Activated CD4-positive, alpha-beta T cell treated with anti-CD3 and anti-CD28 coated beads for 36 hours (primary cell): Measurements from ENCODE around the gene IL1RAPL1. TPM values are rescaled to one million over a fixed set of nuclear protein-coding genes. Genes with fewer than 3 reads are reported as not detected.

Source experiments
- ATAC-seq: fragments of 200-7000 bp; cut with Tn5 transposase; one replicate; pipeline ENCODE4 v1.10.0; 2021; ENCODE audit warnings: mild to moderate bottlenecking, moderate library complexity
- CTCF ChIA-PET: fragments of 350-600 bp; sonication (Branson Sonifier 250); formaldehyde crosslinking; loops from one replicate; lab custom pipeline; 2021; ENCODE audit warnings: antibody characterized with exemption; lab: Charles Lee
- POLR2A ChIA-PET: fragments of 350-600 bp; sonication (Branson Sonifier 250); formaldehyde crosslinking; loops from one replicate; lab custom pipeline; 2021; ENCODE audit warnings: antibody characterized with exemption, inconsistent platforms; lab: Charles Lee
- DNase-seq: peaks from one replicate; pipeline ENCODE4 v3.0.0-alpha.2; 2020
- H3K27ac Mint-ChIP-seq: one replicate; pipeline ENCODE4 v1.8.0; 2021; ENCODE audit warnings: mixed read lengths
- H3K27me3 Mint-ChIP-seq: one replicate; pipeline ENCODE4 v1.8.0; 2021; ENCODE audit warnings: mixed read lengths
- H3K36me3 Mint-ChIP-seq: one replicate; pipeline ENCODE4 v1.8.0; 2021; ENCODE audit warnings: low read depth, mixed read lengths
- H3K4me1 Mint-ChIP-seq: one replicate; pipeline ENCODE4 v1.8.0; 2021; ENCODE audit warnings: mixed read lengths
- H3K4me3 Mint-ChIP-seq: one replicate; pipeline ENCODE4 v1.8.0; 2021; ENCODE audit warnings: mild to moderate bottlenecking, moderate library complexity, mixed read lengths
- H3K9me3 Mint-ChIP-seq: one replicate; pipeline ENCODE4 v1.8.0; 2021; ENCODE audit warnings: low read depth, mixed read lengths
- intact Hi-C, 2 experiments: fragments of 100-400 bp; cut with DNase I in 1 of 2; cut with micrococcal nuclease in 1 of 2; formaldehyde crosslinking; loops; one replicate each; pipeline versions ENCODE4 v1.14.2 to v1.15.1; 2022 to 2024; cut with DNase I, micrococcal nuclease
- total RNA-seq, 2 experiments: library from RNA; stranded (reverse); gene quantifications; one replicate each; pipeline ENCODE4 v1.2.3, GENCODE V29; 2021

IL1RAPL1 gene
- total RNA-seq, 2 experiments from 2014 or later: not detected

DNA sequence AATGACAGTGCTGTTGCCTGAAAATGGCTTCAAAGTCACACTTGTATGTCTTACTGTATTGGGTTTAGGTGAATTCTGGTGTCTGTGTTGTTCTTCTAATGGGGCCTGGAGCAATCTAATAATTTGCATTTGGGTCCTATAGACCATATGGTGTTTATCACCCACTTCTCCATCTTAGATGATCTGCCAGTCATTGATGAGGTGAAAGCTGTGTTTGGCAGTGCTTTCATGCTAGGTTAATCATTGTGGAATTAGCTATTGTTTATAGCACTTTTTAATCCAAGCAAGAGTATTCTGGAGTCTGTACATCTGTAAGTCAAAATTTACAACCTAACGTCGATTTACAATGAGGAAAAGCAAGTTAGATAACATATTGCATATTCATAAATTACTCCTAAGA, 1055.9 kb downstream of the IL1RAPL1 start:
- no peaks in the 10 kb centered on the region for H3K4me1 Mint-ChIP-seq
- no peak for ATAC-seq

DNA sequence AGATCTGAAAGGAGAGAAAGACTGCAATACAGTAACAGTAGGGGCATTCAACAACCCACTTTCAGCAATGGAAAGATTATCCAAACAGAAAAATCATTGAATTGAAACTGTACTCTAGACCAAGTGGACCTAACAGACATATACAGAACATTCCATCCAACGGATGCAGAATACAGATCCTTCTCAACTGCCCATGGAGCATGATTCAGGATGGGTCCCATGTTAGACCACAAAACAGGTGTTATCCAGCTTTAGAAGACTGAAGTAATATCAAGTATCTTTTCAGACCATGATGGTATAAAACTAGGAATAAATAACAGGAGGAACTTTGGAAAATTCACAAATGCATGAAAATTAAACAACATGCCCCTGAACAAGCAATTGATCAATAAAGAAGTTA, 1060.9 kb downstream of the IL1RAPL1 start:
- H3K4me1 Mint-ChIP-seq: no peaks in the 10 kb centered on the region
- POLR2A ChIA-PET: no interaction called here

More for the DNA sequence above, 1055.9 kb downstream of the IL1RAPL1 start:
- H3K9me3 Mint-ChIP-seq: peaks cover 3% of the 10 kb centered on the region
- intact Hi-C loops: no loop called here
- H3K27me3 Mint-ChIP-seq: no peaks in the 10 kb centered on the region
- DNase-seq: no peak
- ChIA-PET CTCF (no interaction called here), POLR2A (no interaction called here)
- H3K36me3 Mint-ChIP-seq: no peaks in the 10 kb centered on the region
- H3K27ac Mint-ChIP-seq: no peak overlapping the region
- H3K4me3 Mint-ChIP-seq: no peak overlapping the region

DNA sequence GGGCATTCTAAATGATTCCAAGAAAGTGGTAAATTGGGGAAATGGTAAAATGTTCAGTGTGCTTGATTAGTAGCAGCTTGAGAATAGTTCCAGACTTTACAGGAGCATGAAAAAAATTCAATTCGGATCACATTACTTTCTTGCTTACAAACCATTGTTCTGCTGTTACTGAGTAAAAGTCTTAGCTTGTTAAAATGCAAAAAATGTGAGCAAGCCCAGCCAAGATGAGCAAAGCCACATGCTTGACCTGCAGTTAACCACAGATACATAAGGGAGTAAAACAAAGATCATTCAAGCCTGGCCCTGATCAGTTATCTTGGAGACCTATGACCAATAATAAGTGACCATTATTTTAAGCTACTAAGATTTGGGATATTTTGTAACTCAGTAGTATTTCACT, 1065.2 kb downstream of the IL1RAPL1 start:
- POLR2A ChIA-PET: no interaction called here
- Mint-ChIP-seq H3K4me1 (no peaks in the 10 kb centered on the region), H3K27ac (no peak overlapping the region), H3K4me3 (no peak overlapping the region), H3K9me3 (no peaks in the 10 kb centered on the region), H3K36me3 (no peaks in the 10 kb centered on the region), H3K27me3 (no peaks in the 10 kb centered on the region)
- CTCF ChIA-PET: no interaction called here
- DNase-seq (no peak), ATAC-seq (no peak)
- intact Hi-C loops: no loop called here

More for the DNA sequence above, 1060.9 kb downstream of the IL1RAPL1 start:
- H3K9me3 Mint-ChIP-seq: no peaks in the 10 kb centered on the region
- no peaks in the 10 kb centered on the region for H3K36me3 Mint-ChIP-seq
- intact Hi-C loops: no loop called here
- CTCF ChIA-PET: no interaction called here
- ATAC-seq (no peak), DNase-seq (no peak)
- H3K4me3 Mint-ChIP-seq: no peak overlapping the region
- no peak overlapping the region for H3K27ac Mint-ChIP-seq
- no peaks in the 10 kb centered on the region for H3K27me3 Mint-ChIP-seq

DNA sequence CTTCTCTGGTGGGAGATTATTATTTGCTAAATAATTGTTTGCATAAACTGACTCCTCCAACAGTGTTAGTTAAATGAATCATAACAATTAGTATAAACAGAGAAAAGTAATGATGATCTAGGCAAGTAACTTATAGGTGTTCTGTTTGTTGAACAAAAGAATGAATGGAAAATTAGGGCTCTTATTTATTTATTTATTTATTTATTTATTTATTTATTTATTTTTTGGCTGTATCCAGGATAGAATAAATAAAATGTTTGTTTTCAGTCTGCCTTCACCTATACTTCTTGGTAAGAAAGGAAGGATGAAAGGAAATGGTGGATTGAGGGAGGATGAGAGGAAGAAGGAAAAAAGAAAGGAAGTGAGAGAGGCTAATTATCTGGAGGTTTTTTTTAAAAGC, 1066.5 kb downstream of the IL1RAPL1 start:
- no peak for DNase-seq
- ChIA-PET POLR2A (no interaction called here), CTCF (no interaction called here)
- intact Hi-C loops: no loop called here
- no peaks in the 10 kb centered on the region for H3K36me3 Mint-ChIP-seq
- no peak overlapping the region for H3K4me3 Mint-ChIP-seq
- H3K4me1 Mint-ChIP-seq: no peaks in the 10 kb centered on the region
- no peaks in the 10 kb centered on the region for H3K9me3 Mint-ChIP-seq
- no peak for ATAC-seq
- H3K27me3 Mint-ChIP-seq: no peaks in the 10 kb centered on the region
- no peak overlapping the region for H3K27ac Mint-ChIP-seq

DNA sequence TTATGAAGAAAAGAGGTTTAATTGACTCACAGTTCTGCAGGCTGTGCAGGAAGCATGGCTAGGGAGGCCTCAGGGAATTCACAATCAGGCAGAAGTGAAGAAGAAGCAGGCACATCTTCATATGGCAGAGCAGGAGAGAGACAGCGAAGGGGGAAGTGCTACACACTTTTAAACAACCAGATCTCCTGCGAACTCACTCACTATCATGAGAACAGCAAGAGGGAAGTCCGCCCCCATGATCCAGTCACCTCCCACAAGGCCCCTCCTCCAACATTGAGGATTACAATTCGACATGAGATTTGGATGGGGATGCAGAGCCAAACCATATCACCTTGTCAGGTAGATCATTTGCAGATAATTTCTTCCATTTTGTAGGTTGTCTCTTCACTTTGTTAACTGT, 1072.7 kb downstream of the IL1RAPL1 start:
- Mint-ChIP-seq H3K9me3 (no peaks in the 10 kb centered on the region), H3K27ac (no peak overlapping the region), H3K36me3 (no peaks in the 10 kb centered on the region), H3K27me3 (no peaks in the 10 kb centered on the region), H3K4me1 (no peaks in the 10 kb centered on the region), H3K4me3 (no peak overlapping the region)
- ChIA-PET CTCF (no interaction called here), POLR2A (no interaction called here)
- ATAC-seq (no peak), DNase-seq (no peak)
- intact Hi-C loops: no loop called here

DNA sequence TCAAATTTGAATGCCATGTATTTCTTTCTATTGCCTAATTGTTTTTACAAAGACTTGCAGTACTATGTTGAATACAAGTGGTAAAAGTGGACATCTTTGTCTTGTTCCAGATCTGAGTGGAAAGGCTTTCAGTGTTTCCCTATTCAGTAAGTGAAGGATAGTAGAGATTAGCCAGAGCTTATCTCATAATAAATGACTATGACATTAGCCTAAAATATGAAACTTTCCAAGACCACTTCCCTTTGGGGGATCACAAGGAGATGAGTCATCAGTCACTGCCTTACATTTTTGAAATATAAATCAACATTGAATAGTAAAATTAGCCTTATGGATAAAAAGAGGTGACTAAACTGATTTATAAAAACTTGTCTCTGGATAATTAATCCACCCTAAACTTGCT, 1074.0 kb downstream of the IL1RAPL1 start:
- POLR2A ChIA-PET: no interaction called here
- Mint-ChIP-seq H3K27me3 (no peaks in the 10 kb centered on the region), H3K4me1 (no peaks in the 10 kb centered on the region), H3K9me3 (no peaks in the 10 kb centered on the region), H3K27ac (no peak overlapping the region), H3K4me3 (no peak overlapping the region), H3K36me3 (no peaks in the 10 kb centered on the region)
- no peak for DNase-seq
- CTCF ChIA-PET: no interaction called here
- no peak for ATAC-seq
- intact Hi-C loops: no loop called here

DNA sequence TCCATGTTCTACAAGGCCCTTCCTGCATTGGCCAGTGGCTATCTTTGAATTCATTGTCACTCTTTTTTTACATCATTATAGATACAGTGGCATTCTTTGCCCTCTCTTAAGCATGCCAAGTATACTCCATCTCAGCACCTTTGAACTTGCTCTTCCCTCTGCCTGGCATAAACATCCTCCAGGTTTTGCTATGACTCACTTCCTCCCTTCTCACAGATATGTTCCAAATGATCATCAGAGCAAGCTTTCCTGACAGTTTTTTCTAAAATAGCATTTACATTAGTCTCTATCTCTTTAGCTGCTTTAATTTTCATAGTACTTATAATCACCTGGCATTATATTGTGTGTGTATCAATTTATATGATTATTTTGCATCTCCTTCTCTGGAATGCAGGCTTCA, 1074.9 kb downstream of the IL1RAPL1 start:
- H3K27me3 Mint-ChIP-seq: no peaks in the 10 kb centered on the region
- intact Hi-C loops: no loop called here
- H3K4me3 Mint-ChIP-seq: no peak overlapping the region
- H3K9me3 Mint-ChIP-seq: no peaks in the 10 kb centered on the region
- DNase-seq (no peak), ATAC-seq (no peak)
- no peaks in the 10 kb centered on the region for H3K4me1 Mint-ChIP-seq
- H3K36me3 Mint-ChIP-seq: no peaks in the 10 kb centered on the region
- no peak overlapping the region for H3K27ac Mint-ChIP-seq
- POLR2A ChIA-PET: no interaction called here
- CTCF ChIA-PET: no interaction called here

DNA sequence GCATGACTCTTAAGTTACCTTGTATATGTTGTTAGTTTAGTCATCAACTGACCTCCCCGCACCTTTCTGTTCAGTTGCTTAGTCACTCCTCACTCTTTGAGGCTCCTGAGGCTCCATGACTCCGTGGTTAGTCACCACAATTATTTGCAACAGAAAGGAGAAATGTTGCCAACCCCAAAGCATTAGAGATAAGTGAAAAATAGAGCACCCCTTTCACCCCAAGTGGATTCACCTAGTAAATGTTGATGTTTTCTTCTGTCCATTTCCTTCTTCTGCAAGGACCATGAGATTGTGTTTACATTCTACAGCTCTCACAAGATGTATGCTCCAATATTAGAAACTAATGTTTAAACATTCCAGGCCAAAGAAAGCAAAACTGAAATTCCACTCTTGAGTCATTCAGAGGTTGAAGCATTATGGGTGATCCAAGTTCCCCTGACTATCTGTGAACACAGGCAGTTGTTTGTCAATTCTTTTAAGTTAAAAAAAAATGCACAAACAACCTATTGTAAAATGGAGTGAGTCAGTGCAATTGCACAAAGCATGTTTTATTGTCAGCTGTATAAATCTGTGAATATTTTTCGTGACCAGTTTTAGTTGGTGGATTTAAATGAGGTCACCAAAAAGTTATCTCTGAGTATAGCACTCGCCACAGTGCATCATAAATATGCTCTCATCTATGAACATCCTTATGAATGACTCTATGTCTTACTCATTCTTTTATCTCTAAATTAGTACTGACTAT, 1075.7 kb downstream of the IL1RAPL1 start:
- peaks cover 2% of the 10 kb centered on the region for H3K9me3 Mint-ChIP-seq
- H3K27me3 Mint-ChIP-seq: no peaks in the 10 kb centered on the region
- H3K4me1 Mint-ChIP-seq: no peaks in the 10 kb centered on the region
- no peak for DNase-seq
- no peaks in the 10 kb centered on the region for H3K36me3 Mint-ChIP-seq
- intact Hi-C loops: no loop called here
- H3K4me3 Mint-ChIP-seq: no peak overlapping the region
- POLR2A ChIA-PET: no interaction called here
- CTCF ChIA-PET: no interaction called here
- ATAC-seq: no peak
- H3K27ac Mint-ChIP-seq: no peak overlapping the region

DNA sequence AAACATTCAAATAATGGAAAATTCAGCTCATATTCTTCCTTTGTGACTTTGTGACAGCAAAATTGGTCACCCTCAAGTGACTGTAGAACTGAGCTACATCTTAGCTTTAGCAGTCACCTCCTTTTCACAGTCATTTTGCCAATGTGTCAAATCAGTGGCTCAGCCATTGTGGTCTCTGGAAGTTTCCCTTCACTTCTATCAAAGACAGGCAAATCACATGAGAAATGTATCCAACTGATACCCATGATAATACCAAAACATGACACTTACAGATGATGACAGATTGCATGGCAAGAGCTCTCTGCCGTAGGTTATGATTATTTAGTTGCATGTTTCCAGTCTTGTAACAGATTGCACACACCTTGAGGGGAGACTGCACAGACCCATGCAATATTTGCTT, 1078.3 kb downstream of the IL1RAPL1 start:
- Mint-ChIP-seq H3K27me3 (no peaks in the 10 kb centered on the region), H3K36me3 (no peaks in the 10 kb centered on the region), H3K9me3 (peaks cover 2% of the 10 kb centered on the region), H3K27ac (no peak overlapping the region), H3K4me3 (no peak overlapping the region), H3K4me1 (no peaks in the 10 kb centered on the region)
- intact Hi-C loops: no loop called here
- ChIA-PET CTCF (no interaction called here), POLR2A (no interaction called here)
- ATAC-seq: no peak
- DNase-seq: no peak

DNA sequence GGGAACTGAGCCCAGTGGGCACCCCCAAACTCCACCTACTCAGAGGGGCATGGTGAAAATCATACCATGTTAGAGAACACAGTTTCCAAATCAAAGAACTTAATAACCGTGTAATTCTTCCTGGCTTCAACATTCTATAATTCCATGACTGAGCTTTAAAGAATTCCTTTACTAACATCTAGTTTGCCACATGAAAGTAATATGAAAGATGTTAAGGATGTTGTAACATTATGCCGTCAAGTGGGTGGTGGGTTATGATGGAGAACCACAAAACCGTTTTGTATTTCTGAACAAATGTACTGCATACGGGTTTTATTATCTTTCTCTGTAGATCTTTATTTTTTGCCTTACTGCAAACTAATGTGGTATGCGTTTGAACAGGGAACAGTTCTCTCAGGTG, 1079.1 kb downstream of the IL1RAPL1 start:
- Mint-ChIP-seq H3K36me3 (no peaks in the 10 kb centered on the region), H3K27ac (no peak overlapping the region), H3K9me3 (peaks cover 2% of the 10 kb centered on the region), H3K4me3 (no peak overlapping the region), H3K4me1 (no peaks in the 10 kb centered on the region), H3K27me3 (no peaks in the 10 kb centered on the region)
- no peak for ATAC-seq
- intact Hi-C loops: no loop called here
- DNase-seq: no peak
- ChIA-PET POLR2A (no interaction called here), CTCF (no interaction called here)

DNA sequence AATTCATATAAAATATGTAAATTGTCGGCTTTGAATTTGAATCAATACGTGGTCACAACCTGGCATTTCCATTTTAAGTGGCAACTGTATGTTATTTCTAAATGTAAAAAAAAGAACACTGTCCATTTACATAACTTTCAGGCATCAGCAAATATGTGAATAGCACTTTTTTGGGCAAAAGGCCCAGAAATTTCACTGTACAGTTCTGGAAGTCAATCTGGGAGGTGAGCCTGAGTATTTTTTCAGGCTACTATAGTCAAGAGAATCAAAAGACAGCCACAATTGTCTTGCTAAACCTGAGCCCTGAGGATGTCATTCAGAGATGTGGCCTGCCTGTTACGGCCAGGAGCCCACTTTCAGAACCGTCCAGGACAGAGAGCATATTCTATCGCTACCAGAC, 1084.2 kb downstream of the IL1RAPL1 start:
- POLR2A ChIA-PET: no interaction called here
- H3K4me1 Mint-ChIP-seq: no peaks in the 10 kb centered on the region
- no peak overlapping the region for H3K4me3 Mint-ChIP-seq
- DNase-seq (no peak), ATAC-seq (no peak)
- intact Hi-C loops: no loop called here
- H3K9me3 Mint-ChIP-seq: peaks cover 2% of the 10 kb centered on the region
- no peaks in the 10 kb centered on the region for H3K27me3 Mint-ChIP-seq
- CTCF ChIA-PET: no interaction called here
- no peak overlapping the region for H3K27ac Mint-ChIP-seq
- H3K36me3 Mint-ChIP-seq: no peaks in the 10 kb centered on the region

DNA sequence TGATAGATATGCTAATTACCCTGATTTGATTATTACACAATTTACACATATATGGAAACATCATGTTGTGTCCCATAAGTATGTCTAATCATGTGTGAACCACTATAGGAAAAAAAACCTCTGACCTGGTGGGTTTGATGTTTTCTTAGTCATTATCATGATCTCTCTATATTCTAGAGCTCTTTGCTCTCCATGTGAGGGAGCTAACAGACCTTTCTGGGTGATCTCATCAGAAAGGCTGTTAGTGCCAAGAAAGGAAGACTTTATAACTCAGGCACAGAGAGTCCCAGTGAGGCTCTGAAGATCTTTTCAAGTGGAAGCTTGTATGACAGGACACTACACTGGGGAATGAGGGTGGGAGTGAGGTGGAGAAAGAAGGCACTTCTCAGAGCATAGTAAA, 1100.4 kb downstream of the IL1RAPL1 start:
- Mint-ChIP-seq H3K4me3 (no peak overlapping the region), H3K4me1 (no peaks in the 10 kb centered on the region), H3K36me3 (no peaks in the 10 kb centered on the region), H3K27me3 (no peaks in the 10 kb centered on the region), H3K9me3 (no peaks in the 10 kb centered on the region), H3K27ac (no peak overlapping the region)
- DNase-seq (no peak), ATAC-seq (no peak)
- ChIA-PET POLR2A (no interaction called here), CTCF (no interaction called here)
- intact Hi-C loops: no loop called here
